Panc1 (cell line): ENCODE measurements around the gene ZGRF1. TPM values are rescaled to one million over a fixed set of nuclear protein-coding genes. Genes with fewer than 3 reads are reported as not detected.

Experiments used
- ATAC-seq: fragments of 200-7000 bp; cut with Tn5 transposase; 2 replicates; pipeline ENCODE4 v1.9.1; 2020; ENCODE audit warnings: mild to moderate bottlenecking, moderate library complexity
- BruUV-seq: library from RNA; stranded (reverse); fragments of 400-500 nt; replicated peaks from 2 replicates; lab custom pipeline; 2021; lab: Mats Ljungman, UMichigan
- CTCF ChIA-PET: fragments of 300-600 bp; sonication (Branson Sonifier 250); formaldehyde crosslinking; loops from one replicate; lab custom pipeline; 2022; ENCODE audit warnings: antibody characterized with exemption; lab: Charles Lee
- POLR2A ChIA-PET: fragments of 300-600 bp; sonication (Branson Sonifier 250); formaldehyde crosslinking; loops from one replicate; lab custom pipeline; 2022; ENCODE audit warnings: antibody characterized with exemption; lab: Charles Lee
- DNase-seq: peaks from one replicate; pipeline ENCODE4 v3.0.0-alpha.2; 2010; ENCODE audit warnings: low read depth, low spot score
- H3K27ac ChIP-seq: 2 replicates; pipeline ENCODE4 v1.5.1; 2011; ENCODE audit warnings: mild to moderate bottlenecking, low read length, inconsistent platforms
- H3K27me3 ChIP-seq: fragments of 200-500 bp; sonication (Bioruptor generic); 2 replicates; pipeline ENCODE4 v1.6.0; 2014; ENCODE audit warnings: low read length, inconsistent platforms; ENCODE audit not compliant: control insufficient read depth, insufficient read depth
- H3K36me3 ChIP-seq: fragments of 200-500 bp; sonication (Bioruptor generic); 2 replicates; pipeline ENCODE4 v1.5.1; 2014; ENCODE audit warnings: inconsistent platforms, mild to moderate bottlenecking, low read length, moderate library complexity; ENCODE audit not compliant: control insufficient read depth, insufficient read depth
- H3K4me1 ChIP-seq: 2 replicates; pipeline ENCODE4 v1.5.1; 2011; ENCODE audit warnings: inconsistent platforms, mild to moderate bottlenecking, low read length, moderate library complexity; ENCODE audit not compliant: control insufficient read depth, insufficient read depth
- H3K4me3 ChIP-seq, 2 experiments: 2 replicates each; pipeline ENCODE4 v1.5.1; 2011 to 2012; ENCODE audit warnings: low read depth in 2 of 2, low read length in 2 of 2, mild to moderate bottlenecking in 2 of 2, inconsistent platforms in 1 of 2, moderate library complexity in 1 of 2
- H3K9me3 ChIP-seq: fragments of 200-500 bp; sonication (Bioruptor generic); 2 replicates; pipeline ENCODE4 v1.5.1; 2014; ENCODE audit warnings: low read depth, mild to moderate bottlenecking, inconsistent platforms, low read length, moderate library complexity; ENCODE audit not compliant: control insufficient read depth, insufficient read depth
- POLR2AphosphoS5 ChIP-seq: IDR thresholded peaks from 2 replicates; pipeline ENCODE4 v1.6.1; 2012; ENCODE audit warnings: mild to moderate bottlenecking, low read depth, low read length, moderate library complexity
- SIN3A ChIP-seq: IDR thresholded peaks from 2 replicates; pipeline ENCODE4 v1.6.1; 2012; ENCODE audit warnings: low read depth, mild to moderate bottlenecking, low read length, moderate library complexity, borderline replicate concordance; ENCODE audit not compliant: insufficient read depth
- TCF7L2 ChIP-seq: IDR thresholded peaks from 2 replicates; pipeline ENCODE4 v1.6.1; 2011; ENCODE audit warnings: mild to moderate bottlenecking, low read depth, low read length, inconsistent platforms
- in situ Hi-C: cut with HindIII; loops from 2 replicates; pipeline ENCODE4 v1.10.0; 2016; ENCODE audit warnings: low sequenced_read_pairs, low pct_unique_long_range_greater_than_20kb
- intact Hi-C: fragments of 100-400 bp; cut with micrococcal nuclease; formaldehyde crosslinking; loops from one replicate; pipeline ENCODE4 v1.10.0; 2022; ENCODE audit not compliant: unreplicated experiment
- total RNA-seq: library from RNA; stranded (reverse); gene quantifications from one replicate; pipeline ENCODE4 v1.2.1, GENCODE V29; 2021; ENCODE audit not compliant: unreplicated experiment
- TF ChIP-seq, protein P1 (sequence below): fragments of 450-650 bp; IDR thresholded peaks from 2 replicates; pipeline ENCODE4 v1.5.1; 2017; ENCODE audit warnings: mild to moderate bottlenecking
- TF ChIP-seq, protein P2 (sequence below), 2 experiments: IDR thresholded peaks; 2 replicates each; pipeline ENCODE4 v1.6.1; 2011 to 2012; ENCODE audit warnings: low read depth in 2 of 2, control low read depth in 1 of 2, low read length in 1 of 2, mild to moderate bottlenecking in 1 of 2, moderate library complexity in 1 of 2; ENCODE audit not compliant: insufficient read depth in 1 of 2

Gene ZGRF1
- total RNA-seq, 1 experiment from 2014 or later = 7.4 TPM

DNA sequence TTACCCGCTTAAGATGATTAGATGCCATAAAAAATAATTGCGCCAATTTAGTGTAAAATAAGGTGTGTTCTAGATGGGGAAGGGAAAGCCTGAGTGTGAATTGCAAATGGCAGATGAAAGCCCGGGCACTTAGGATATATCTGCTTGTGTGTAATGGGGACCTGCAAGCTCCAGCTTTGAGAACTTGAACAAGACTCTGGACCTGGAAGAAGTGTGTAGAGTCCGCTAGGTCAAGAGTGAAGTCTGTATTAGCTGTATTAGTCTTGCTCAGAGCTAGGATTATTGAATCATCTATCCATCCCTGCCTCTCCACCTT lies 124.9 kb downstream of the ZGRF1 start:
- CTCF ChIA-PET = no interaction called here

DNA sequence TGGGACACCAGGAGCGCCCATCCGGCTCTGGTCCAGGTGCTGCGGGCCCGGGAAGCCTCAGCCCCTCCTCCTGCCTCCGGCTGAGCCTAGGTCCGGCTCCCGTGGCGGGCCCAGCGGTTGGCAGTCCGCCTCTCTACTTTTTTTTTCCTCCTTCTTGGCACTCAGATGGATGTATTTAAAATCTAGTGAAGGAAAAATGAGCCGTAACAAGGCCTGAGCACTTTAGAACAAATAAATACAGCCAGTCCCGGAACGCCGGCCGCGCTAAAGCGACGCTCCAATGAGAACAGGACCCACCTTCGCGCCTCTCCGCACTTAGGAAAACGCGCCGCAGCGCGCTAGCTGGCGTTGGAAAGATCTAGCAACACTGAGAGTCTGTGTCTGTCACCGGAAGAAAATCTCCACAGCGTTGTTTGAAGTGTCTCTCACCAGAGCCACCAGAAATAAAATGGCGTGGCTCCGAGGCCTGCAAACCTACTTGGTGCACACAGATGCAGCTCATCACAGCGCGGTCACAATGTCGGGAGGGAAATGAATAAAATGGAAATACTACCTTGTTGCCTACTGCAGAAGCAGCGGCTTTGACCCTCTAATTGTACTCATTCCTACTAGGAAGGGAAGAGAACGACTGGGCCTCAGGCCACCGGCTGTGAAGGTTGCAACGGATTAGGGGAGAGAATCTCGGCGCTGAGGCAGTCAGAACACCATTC lies 125.5 kb downstream of the ZGRF1 start:
- no peak for ATAC-seq
- CTCF ChIA-PET = no interaction called here
- intact Hi-C loops = no loop called here
- no peak for DNase-seq
- Histone ChIP-seq H3K36me3 (no peaks in the 10 kb centered on the region; the same call in 1 of the 2 replicates), H3K27ac (no peak overlapping the region), H3K4me3 (no peak overlapping the region), H3K4me1 (0 out of 2 replicates have a peak, but pooled peaks cover 3% of the 10 kb centered on the region), H3K9me3 (no peaks in the 10 kb centered on the region), H3K27me3 (peaks cover 11% of the 10 kb centered on the region)
- in situ Hi-C loops = no loop called here
- POLR2A ChIA-PET = no interaction called here
- BruUV-seq = no TSS peak
- TF ChIP-seq, protein P1, sequence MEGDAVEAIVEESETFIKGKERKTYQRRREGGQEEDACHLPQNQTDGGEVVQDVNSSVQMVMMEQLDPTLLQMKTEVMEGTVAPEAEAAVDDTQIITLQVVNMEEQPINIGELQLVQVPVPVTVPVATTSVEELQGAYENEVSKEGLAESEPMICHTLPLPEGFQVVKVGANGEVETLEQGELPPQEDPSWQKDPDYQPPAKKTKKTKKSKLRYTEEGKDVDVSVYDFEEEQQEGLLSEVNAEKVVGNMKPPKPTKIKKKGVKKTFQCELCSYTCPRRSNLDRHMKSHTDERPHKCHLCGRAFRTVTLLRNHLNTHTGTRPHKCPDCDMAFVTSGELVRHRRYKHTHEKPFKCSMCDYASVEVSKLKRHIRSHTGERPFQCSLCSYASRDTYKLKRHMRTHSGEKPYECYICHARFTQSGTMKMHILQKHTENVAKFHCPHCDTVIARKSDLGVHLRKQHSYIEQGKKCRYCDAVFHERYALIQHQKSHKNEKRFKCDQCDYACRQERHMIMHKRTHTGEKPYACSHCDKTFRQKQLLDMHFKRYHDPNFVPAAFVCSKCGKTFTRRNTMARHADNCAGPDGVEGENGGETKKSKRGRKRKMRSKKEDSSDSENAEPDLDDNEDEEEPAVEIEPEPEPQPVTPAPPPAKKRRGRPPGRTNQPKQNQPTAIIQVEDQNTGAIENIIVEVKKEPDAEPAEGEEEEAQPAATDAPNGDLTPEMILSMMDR = no peak
- no peak for TF ChIP-seq SIN3A
- no peak for TF ChIP-seq TCF7L2
- TF ChIP-seq, protein P2, sequence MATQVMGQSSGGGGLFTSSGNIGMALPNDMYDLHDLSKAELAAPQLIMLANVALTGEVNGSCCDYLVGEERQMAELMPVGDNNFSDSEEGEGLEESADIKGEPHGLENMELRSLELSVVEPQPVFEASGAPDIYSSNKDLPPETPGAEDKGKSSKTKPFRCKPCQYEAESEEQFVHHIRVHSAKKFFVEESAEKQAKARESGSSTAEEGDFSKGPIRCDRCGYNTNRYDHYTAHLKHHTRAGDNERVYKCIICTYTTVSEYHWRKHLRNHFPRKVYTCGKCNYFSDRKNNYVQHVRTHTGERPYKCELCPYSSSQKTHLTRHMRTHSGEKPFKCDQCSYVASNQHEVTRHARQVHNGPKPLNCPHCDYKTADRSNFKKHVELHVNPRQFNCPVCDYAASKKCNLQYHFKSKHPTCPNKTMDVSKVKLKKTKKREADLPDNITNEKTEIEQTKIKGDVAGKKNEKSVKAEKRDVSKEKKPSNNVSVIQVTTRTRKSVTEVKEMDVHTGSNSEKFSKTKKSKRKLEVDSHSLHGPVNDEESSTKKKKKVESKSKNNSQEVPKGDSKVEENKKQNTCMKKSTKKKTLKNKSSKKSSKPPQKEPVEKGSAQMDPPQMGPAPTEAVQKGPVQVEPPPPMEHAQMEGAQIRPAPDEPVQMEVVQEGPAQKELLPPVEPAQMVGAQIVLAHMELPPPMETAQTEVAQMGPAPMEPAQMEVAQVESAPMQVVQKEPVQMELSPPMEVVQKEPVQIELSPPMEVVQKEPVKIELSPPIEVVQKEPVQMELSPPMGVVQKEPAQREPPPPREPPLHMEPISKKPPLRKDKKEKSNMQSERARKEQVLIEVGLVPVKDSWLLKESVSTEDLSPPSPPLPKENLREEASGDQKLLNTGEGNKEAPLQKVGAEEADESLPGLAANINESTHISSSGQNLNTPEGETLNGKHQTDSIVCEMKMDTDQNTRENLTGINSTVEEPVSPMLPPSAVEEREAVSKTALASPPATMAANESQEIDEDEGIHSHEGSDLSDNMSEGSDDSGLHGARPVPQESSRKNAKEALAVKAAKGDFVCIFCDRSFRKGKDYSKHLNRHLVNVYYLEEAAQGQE (IDR thresholded peaks at IDR 0.05; ENCODE audit: insufficient read depth in 1 of 2, low read depth in 2 of 2, low read length in 1 of 2) = no peak
- no peak for TF ChIP-seq POLR2AphosphoS5

More for the DNA sequence above, 124.9 kb downstream of the ZGRF1 start:
- DNase-seq = no peak
- intact Hi-C loops (no loop called here), in situ Hi-C loops (no loop called here)
- Histone ChIP-seq H3K27me3 (peaks cover 11% of the 10 kb centered on the region), H3K9me3 (no peaks in the 10 kb centered on the region), H3K27ac (no peak overlapping the region), H3K36me3 (no peaks in the 10 kb centered on the region; the same call in 1 of the 2 replicates), H3K4me1 (peaks cover 4% of the 10 kb centered on the region; the same call in 1 of the 2 replicates), H3K4me3 (no peak overlapping the region)
- no TSS peak for BruUV-seq
- TF ChIP-seq POLR2AphosphoS5 (no peak), TCF7L2 (no peak), SIN3A (no peak)
- TF ChIP-seq, protein P1 = no peak
- TF ChIP-seq, protein P2 (IDR thresholded peaks at IDR 0.05; ENCODE audit: insufficient read depth in 1 of 2, low read depth in 2 of 2, low read length in 1 of 2) = no peak
- POLR2A ChIA-PET = no interaction called here
- ATAC-seq = no peak
